HG03039 (cell line): ENCODE data around the gene CORIN.
"Not testable (repeated sequence)": the region's sequence is repeated elsewhere in the genome, so short reads cannot be mapped to it uniquely, and the experiment has no call there.

ENCODE experiments used
- ATAC-seq: cut with Tn5 transposase; IDR thresholded peaks from one replicate; pipeline ENCODE4 v1.9.1; 2021; ENCODE audit warnings: mild to moderate bottlenecking, moderate library complexity; ENCODE audit not compliant: unreplicated experiment

CORIN gene

DNA sequence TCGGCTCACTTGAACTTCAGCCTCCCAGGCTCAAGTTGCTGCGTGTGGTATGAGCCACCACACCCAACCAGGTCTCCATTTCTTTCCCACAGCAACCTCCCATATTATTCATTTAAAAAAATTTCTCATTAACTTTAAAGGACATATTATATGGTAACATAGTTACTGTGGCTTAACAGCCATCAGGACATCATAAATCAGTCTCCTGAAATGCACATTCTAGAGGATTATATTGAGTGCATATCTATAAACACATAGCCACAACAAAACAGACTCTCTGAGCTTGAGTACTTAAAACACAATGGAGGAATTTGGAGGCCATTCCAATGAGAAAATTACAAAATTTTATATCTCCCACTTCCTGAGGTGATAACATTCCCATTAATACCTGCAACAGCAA lies 61.5 kb downstream of the CORIN start:
- ATAC-seq = no peak

DNA sequence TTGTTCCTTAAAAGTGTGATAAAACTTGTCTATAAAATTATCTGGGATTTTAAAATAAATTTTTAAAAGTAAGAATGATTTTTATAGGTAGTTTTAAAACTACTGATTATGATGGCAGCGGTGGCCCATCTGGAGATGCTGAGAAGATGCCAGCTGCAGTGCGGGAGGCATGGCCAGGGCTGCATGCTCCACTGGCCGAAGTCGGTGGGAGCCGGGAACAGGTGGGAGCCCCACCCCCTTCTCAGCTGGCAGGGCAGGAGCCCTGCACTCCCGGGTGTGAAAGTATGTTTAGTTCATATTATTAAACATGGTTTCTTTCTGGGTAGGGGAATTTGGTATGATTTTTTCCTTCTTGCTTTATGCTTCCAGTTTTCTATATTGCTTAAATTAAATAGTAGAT lies 63.8 kb downstream of the CORIN start:
- no peak for ATAC-seq

DNA sequence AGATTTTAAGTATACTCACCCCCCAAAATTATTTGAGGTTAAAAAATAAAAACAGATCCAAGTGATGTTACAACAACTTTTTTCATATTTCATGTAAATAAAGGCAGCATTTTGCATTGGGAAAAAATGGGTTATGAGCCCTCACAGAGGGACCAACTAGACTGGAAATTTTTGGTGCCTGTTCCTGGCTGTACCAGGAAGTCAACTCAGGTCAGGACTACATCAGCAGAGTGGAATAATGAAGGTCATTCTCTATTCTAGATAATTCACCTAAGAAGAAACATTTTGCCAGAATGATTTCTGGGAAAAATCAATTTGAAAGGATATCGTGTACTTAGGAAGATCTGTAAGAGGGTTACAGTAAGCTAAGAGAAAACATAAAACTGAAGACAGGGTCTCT lies 66.8 kb downstream of the CORIN start:
- no peak for ATAC-seq

DNA sequence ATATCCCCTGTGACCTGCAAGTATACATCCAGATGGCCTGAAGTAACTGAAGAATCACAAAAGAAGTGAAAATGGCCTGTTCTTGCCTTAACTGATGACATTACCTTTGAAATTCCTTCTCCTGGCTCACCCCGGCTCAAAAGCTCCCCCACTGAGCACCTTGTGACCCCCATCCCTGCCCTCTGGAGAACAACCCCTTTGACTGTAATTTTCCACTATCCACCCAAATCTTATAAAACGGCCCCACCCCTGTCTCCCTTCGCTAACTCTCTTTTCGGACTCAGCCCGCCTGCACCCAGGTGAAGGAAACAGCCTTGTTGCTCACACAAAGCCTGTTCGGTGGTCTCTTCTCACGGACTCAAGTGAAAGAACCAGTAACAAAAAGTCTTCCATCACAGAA lies 69.9 kb downstream of the CORIN start:
- not testable (repeated sequence) for ATAC-seq

DNA sequence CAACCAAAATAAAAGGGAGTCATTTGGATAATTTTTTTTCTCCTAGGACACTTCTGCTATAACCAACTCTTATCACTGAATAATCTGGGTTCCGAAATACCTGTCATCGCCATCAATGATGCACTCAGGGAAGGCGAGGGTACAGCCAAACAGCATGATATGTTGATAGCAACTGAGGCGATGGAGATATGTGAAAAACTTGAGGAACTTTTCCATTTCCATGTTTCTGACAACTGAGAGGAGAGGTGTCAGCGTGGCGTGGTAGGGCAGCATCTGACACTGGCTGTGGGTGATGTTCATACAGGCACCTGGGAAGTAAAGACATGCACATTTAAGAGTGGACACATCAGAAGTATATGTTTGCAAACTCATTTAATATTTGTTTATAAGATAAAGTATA lies 74.6 kb downstream of the CORIN start:
- no peak for ATAC-seq

DNA sequence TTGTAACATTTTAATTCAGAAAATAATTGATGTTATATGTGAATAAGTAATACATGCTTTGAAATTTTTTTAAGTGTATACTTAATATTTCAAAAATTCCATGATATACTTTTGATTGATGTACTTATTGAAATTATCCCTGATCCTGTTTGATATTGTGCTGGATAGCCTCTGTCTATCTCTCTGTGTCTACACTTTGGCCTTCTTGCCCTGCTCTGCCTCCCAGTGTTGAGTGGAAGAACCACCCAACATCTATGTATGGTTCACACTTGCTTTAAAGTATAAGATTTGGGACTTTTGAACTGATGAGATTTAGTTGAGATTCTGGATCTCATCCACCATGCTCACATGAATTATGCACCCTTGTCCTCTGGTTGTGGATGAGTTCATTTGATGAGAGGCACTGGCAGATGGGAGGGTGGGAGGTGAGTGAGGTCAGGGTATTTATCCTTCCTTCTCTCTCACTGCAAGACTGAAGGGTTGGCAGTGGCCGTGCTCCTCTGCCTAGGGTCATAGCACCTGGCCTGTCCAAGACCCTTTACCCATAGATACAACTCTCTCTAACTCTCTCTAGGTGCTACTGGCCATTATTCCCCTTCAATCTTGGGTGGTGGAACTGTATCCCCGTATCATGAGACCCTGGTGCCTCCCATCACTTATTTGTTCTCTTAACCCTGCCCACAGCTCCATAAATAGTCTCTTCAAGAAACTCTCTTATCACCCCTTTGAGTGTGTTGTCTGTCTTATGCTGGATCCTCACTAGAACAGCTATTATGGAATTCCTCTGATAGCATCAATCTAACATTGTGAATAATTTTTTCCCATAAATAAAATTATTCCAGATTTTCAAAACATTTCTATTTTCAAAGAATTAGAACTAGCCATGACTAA lies 75.2 kb downstream of the CORIN start:
- ATAC-seq = no peak

DNA sequence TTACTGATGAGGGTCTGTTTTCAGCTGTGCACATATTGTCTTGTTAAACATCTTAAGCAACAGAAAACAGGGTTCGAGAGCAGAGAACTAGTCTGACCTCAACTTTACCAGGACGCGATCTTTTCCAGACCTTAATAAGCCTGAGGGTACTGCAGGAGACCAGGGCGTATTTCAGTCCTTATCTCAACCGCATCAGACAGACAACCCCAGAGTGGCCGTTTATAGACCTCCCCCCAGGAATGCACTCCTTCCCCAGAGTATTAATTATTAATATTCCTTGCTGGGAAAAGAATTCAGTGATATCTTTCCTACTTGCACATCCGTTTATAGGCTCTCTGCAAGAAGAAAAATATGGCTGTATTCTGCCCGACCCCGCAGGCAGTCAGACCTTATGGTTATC lies 84.6 kb downstream of the CORIN start:
- not testable (repeated sequence) for ATAC-seq

DNA sequence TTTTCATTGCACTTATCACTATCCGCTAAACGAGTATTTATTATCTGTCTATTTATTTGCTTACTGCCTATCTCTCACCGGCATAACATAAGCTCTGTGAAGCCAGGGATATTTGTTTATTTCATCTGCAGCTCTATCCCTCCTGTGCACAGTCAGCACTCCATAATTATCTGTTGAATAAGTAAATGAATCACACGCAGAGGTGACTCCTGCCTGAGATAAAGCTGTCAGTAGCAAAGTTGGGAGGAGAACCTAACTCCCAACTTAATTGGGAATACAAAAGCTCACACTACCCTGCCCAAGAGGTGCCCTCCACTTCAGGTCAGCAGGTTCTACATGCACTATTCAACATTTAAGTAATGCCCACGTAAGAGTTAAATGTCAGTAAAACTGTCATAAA lies 85.7 kb downstream of the CORIN start:
- ATAC-seq = no peak

DNA sequence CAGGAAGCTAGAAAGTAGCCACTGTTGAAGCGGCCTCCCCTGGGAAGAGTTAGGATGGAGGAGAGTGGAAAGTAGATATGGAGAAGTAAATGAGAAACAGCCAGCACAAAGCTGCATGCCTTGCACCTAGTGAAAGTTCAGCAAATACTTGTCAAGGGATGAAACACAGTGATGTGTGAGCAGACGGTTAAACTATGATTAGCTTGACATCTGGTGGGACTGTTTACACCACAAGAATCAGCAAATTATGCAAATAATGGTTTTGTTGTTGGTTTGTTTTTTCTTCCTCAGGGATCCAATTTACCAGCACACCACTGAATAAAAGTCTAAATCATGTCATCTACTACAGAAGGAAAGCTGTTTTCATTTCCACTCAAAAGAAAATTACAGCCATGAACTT lies 87.1 kb downstream of the CORIN start:
- ATAC-seq = no peak

DNA sequence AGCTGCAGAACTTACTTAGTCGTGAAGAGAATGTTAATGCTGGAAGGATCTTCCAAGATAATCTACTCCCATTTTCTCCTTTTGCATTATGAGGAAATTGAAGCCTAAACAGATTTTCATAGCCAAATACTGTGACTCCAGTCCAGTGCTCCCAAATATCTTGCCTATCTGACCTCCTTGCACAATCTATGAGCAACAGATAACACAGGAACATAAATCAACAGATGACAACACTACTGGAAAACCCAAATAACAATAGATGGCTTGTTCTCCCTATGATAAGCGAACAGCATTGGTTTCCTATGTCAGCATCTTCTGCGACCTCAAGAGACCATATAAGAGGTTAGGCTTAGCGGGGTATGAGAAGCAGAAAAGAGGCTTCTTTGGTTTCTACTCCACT lies 88.0 kb downstream of the CORIN start:
- no peak for ATAC-seq

DNA sequence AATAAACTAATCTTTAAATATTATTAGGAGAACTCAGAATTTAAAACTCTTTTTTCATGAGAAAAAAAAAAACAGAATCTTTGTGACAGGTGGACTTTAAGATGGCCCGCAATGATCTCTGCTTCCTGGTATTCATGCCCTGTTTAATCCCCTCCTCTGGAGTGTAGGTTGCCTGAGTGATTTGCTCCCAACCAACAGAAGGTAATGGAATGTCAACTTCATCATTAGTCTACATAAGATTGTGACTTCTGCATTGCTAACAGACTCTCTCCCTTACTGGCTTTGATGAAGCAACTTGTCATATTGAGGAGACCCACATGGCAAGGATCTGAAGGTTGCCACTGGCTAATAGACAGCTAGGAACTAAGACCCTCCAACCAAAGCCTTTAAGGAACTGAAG lies 88.8 kb downstream of the CORIN start:
- no peak for ATAC-seq

DNA sequence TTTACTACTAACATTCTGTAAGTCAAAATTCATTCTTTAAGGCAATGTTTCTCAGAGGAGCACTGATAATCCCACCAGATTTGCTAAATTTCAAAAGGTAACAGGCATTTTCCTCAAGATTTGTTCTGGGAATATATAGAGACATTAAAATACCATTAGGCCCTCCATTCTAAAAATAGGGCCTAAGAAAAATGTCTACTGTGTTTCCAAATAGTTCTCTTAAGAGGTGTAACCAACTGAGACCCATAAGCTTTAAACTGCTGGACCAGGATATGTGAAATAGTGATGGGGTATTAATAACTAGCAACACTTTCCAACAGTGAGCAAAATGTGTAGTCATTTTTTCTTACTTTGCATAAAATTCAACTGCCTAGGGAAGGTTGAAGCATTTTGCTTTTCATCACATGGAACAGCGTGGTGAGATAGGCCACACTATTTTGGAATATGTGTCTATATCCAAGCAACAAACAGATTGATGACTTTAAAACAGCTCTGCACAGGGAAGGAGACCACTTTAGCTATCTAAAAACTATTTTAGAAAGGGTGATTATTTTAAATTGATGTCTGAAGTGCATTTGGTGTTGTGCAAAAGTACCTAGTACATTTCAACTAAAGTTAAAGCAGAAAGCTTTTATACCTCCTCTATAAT lies 89.9 kb downstream of the CORIN start:
- no peak for ATAC-seq

DNA sequence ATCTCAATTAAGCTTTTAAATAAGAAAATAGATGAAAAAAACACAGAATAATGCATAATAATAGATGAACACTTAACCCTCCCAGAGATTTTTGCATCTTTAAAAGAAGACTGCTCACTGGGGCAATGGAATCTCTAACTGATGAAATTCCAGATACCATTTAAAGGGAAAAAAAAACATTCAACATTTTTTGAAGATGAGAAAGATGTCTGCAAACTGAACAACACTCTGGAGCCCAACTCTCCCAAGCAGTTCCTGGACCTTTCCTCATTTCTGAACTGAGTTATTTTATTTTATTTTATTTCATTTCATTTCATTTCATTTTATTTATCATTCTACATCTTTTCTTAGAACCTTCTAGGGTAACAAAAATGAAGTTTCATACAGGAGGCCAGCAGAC lies 90.7 kb downstream of the CORIN start:
- ATAC-seq = no peak

DNA sequence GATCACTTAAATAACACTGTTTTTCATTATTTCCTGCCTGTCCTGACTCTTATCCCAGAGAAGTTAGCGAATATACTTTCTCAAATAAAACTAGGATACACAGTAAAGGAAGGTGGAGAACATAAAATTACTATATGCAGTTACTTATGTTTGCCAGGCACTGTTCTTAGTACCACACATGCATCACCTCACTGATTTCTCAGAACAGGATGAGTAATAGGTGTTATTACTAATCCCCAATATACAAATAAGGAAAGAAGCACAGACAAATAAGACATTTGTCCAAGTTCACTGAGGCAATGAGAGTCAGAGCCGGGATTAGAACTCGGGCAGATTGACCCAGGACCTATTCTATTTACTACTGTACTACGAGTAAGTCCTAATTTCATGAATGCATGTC lies 91.7 kb downstream of the CORIN start:
- ATAC-seq = no peak

DNA sequence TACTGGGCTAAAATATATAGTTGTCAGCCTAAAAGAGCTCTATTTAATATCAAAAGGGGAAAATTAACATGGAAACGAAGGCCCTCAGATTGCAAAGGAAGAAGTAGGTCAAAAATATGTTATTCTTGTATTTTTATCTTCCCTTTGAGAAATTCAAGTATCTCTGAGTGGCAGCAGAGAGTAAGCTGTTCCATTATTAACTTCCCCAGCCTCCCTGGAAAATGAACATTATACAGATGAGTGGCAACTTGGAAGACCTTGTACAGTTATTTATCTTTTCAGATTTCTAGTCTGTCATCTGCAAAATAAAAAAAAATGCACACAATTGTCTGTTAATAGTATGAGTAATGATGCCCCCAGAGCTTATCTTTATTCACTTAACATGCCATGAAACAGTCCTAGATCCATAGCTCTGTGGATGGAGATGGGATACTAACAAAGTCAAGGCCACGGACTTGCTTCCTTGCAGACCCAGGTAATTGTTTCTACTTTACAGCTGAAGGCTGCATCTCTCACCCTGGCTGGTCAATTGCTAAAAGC lies 93.0 kb downstream of the CORIN start:
- ATAC-seq = no peak

DNA sequence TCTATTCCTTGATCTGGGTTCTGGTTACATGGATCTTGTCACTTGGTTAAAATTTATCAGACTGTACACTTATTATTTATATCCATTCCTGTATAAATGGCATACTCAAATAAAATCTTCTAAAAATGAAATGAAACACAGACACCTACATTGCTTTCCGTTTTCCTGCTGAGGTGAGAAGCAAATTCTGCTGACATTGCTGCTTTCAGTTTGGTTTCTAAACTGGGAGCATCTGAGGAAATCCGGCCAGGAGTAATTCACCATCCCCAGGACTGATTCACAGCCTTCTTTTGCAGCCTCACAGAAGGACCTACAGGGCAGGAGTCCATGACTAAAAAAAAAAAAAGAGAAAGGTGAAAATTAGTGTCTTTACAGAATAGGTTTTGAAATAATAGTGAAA lies 93.6 kb downstream of the CORIN start:
- no peak for ATAC-seq

DNA sequence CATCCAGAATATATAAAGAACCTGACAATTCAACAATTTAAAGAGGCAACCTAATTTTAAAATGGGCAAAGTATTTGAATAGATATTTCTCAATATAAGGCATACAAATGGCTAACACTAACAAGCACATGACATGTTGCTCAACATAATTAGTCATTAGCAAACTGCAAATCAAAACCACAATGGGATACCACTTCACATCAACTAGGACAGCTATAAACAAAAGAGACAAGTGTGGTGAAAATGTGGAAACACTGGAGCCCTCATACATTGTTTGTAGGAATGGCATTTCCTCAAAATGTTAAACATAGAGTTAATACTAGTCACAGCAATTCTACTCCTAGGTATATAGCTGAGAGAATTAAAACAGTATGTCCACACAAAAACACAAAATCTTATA lies 96.7 kb downstream of the CORIN start:
- ATAC-seq = no peak

DNA sequence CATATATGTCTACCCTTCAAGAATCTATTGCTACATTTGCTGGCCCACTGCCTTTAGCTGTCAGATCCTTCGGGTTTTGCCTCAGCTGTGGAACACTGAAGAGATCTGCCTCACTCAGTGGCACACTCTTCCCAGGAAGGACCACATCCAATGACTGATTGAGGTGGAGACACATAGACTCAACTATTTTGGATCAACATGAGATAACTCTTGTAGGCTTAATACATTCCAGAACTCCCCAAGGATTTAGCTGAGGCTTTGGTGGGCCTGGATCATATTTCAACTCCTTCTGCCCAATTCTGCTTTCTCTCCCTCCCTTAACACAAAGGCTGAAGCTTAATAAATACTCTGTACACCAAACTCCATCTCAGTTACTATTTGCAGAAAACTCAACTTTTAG lies 100.5 kb downstream of the CORIN start:
- ATAC-seq = no peak

DNA sequence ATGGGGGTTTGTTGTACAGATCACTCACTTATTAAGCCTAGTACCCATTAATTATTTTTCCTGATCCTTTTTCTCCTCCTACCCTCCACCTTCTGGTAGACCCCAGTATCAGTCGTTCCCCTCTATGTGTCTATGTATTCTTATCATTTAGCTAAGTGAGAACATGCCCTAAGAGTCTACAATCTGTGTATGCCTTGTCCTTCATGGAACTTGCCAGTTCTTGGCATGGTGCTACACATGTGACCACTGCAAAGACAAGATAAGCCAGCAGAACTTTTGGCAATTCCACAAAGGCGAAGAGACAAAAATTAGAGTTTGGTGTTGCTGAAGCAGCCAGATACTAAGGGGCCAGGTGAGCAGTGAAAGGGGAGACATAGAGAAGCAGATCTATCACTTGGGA lies 101.3 kb downstream of the CORIN start:
- ATAC-seq = no peak

DNA sequence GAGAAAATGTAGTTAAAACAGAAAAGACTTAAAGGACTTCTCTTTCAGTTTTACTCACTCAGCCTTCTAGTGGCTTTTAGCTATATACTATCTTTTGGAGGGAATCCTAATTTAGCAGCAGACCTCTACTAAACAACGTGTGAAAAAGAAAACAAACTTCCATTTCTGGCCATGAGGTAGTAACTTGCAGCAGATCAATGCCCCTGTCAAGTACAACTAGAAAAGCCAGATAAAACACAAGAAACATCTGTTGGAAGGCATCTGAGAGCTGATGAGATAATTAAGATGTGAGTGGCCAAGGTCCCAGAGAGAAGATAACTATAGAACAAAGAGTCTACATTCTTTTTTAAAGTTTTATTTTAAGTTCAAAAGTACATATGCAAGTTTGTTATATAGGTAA lies 101.7 kb downstream of the CORIN start:
- ATAC-seq = no peak

DNA sequence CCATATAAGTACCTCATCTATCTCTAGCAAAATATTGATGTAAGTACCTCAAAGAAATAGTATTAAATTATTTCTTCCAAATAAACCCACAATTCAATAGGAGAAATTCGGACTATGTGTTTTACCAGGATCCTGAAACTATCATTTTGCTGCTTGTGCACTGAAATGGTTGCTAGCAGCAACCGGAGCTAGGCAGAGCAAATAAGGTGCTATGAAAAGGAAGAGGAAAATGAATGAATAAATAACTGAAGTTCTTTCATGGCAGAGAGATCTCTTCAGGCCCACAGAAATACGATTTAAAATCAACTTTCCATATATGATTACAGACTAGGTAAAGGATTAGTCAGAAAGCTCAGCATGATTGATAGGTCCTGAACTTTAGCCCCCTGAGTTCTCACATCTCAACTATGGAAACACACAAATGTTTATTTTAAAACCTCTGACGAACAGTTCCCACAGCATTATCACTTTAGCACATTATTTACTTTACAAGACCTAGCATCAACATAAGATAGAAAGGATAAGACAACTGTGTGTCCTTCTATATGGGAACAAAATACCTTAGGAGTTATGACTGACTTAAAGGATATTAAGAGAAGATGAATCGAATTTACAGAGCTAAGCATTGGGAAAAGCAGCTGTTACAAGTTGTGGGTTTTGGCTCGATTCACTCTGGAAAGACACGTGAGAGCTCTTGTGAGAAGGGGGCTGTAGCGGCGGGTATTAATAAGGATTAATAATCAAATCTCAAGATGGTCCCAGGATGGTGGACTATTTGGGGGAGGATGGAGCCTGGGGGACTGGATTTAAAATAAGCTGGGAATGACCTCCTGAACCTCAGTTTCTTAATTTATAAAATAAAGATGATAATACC lies 104.3 kb downstream of the CORIN start:
- ATAC-seq = no peak
